NCI-H146 treated with DMSO at 0.1 percent for 48 hours (cell line): ENCODE data around the gene DOC2A.
"Not testable (repeated sequence)": the region's sequence is repeated elsewhere in the genome, so short reads cannot be mapped to it uniquely, and the experiment has no call there.

Experiments
- DNase-seq: peaks from one replicate; lab custom pipeline; 2025; ENCODE audit not compliant: unreplicated experiment; lab: John Stamatoyannopoulos, UW

DOC2A gene

GRCh38 chr16:30010844-30011713, at the start of gene DOC2A:
TSS of gene DOC2A (minus strand) at chr16:30011027. CDS start at chr16:30010222, 805 bp downstream.
- DNase-seq: peak; percentile 45

GRCh38 chr16:30060346-30060745, 49.5 kb upstream of the DOC2A start:
- no peak for DNase-seq

- DNase-seq: no peak
Observed at GRCh38 chr16:30054959-30055553, 44.2 kb upstream of the DOC2A start.

- no peak for DNase-seq
Observed at GRCh38 chr16:30054451-30054850, 43.6 kb upstream of the DOC2A start.

- no peak for DNase-seq
Observed at GRCh38 chr16:30053376-30054015, 42.7 kb upstream of the DOC2A start.

- DNase-seq: peak; percentile 96
Observed at GRCh38 chr16:30052671-30053372, 42.0 kb upstream of the DOC2A start.

- no peak for DNase-seq
Observed at GRCh38 chr16:30051518-30051917, 40.7 kb upstream of the DOC2A start.

- DNase-seq: no peak
Observed at GRCh38 chr16:30049871-30050270, 39.0 kb upstream of the DOC2A start.

- DNase-seq: no peak
Observed at GRCh38 chr16:30046588-30046987, 35.8 kb upstream of the DOC2A start.

- no peak for DNase-seq
Observed at GRCh38 chr16:30046178-30046577, 35.4 kb upstream of the DOC2A start.

GRCh38 chr16:30041841-30042240, 31.0 kb upstream of the DOC2A start:
- no peak for DNase-seq

GRCh38 chr16:30040690-30041089, 29.9 kb upstream of the DOC2A start:
- not testable (repeated sequence) for DNase-seq

GRCh38 chr16:30040221-30040620, 29.4 kb upstream of the DOC2A start:
- DNase-seq: no peak

- no peak for DNase-seq
Observed at GRCh38 chr16:30033270-30033669, 22.4 kb upstream of the DOC2A start.

- peak; percentile 78 for DNase-seq
Observed at GRCh38 chr16:30032083-30032819, 21.4 kb upstream of the DOC2A start.

GRCh38 chr16:30031477-30031918, 20.7 kb upstream of the DOC2A start:
- DNase-seq: no peak

GRCh38 chr16:30030841-30031413, 20.1 kb upstream of the DOC2A start, which contains the start of gene TLCD3B:
TSS of gene TLCD3B (minus strand) at chr16:30031271. CDS start at chr16:30030527, 744 bp downstream.
- DNase-seq: peak; percentile 53

- DNase-seq: no peak
Observed at GRCh38 chr16:30030011-30030685, 19.3 kb upstream of the DOC2A start.

- no peak for DNase-seq
Observed at GRCh38 chr16:30028438-30029076, 17.7 kb upstream of the DOC2A start.
